H9 (cell line): Measurements from ENCODE around the gene SPA17. TPM values are rescaled to one million over a fixed set of nuclear protein-coding genes. Genes with fewer than 3 reads are reported as not detected.

Experiments used
- DNase-seq: peaks from one replicate; pipeline ENCODE4 v3.0.0-alpha.2; 2017
- H2AFZ ChIP-seq: one replicate; pipeline ENCODE4 v1.6.1; 2013; ENCODE audit warnings: mild to moderate bottlenecking, low read length, control low read depth, moderate library complexity
- H2AK5ac ChIP-seq: 2 replicates; pipeline ENCODE4 v1.6.1; 2013; ENCODE audit warnings: low read length, control low read depth, mixed read lengths; ENCODE audit not compliant: insufficient read length
- H2BK120ac ChIP-seq: one replicate; pipeline ENCODE4 v1.6.1; 2013; ENCODE audit warnings: low read depth, mild to moderate bottlenecking, low read length, control low read depth, inconsistent platforms; ENCODE audit not compliant: poor library complexity, severe bottlenecking
- H2BK12ac ChIP-seq: 2 replicates; pipeline ENCODE4 v1.6.1; 2013; ENCODE audit warnings: low read length, control low read depth, mixed read lengths, low read depth; ENCODE audit not compliant: insufficient read length
- H2BK15ac ChIP-seq: 2 replicates; pipeline ENCODE4 v1.6.1; 2013; ENCODE audit warnings: low read depth, low read length, control low read depth
- H2BK20ac ChIP-seq: one replicate; pipeline ENCODE4 v1.6.1; 2013; ENCODE audit warnings: low read depth, mild to moderate bottlenecking, low read length, control low read depth, inconsistent platforms; ENCODE audit not compliant: poor library complexity, severe bottlenecking
- H2BK5ac ChIP-seq: 2 replicates; pipeline ENCODE4 v1.6.1; 2013; ENCODE audit warnings: low read length, control low read depth, mixed read lengths; ENCODE audit not compliant: insufficient read length
- H3K14ac ChIP-seq: 2 replicates; pipeline ENCODE4 v1.6.1; 2013; ENCODE audit warnings: low read length, control low read depth; ENCODE audit not compliant: insufficient read depth
- H3K18ac ChIP-seq: 2 replicates; pipeline ENCODE4 v1.6.1; 2013; ENCODE audit warnings: low read depth, mild to moderate bottlenecking, mixed read lengths, low read length, control low read depth; ENCODE audit not compliant: insufficient read length
- H3K23ac ChIP-seq: 2 replicates; pipeline ENCODE4 v1.6.1; 2013; ENCODE audit warnings: low read length, control low read depth, mixed read lengths, low read depth; ENCODE audit not compliant: insufficient read length
- H3K23me2 ChIP-seq: 2 replicates; pipeline ENCODE4 v1.6.1; 2013; ENCODE audit warnings: low read depth, mild to moderate bottlenecking, mixed read lengths, low read length, control low read depth; ENCODE audit not compliant: insufficient read length, poor library complexity, severe bottlenecking
- H3K27ac ChIP-seq: 2 replicates; pipeline ENCODE4 v1.5.1; 2013; ENCODE audit warnings: low read length, control low read depth, mixed read lengths, low read depth; ENCODE audit not compliant: insufficient read length
- H3K27me3 ChIP-seq: 2 replicates; pipeline ENCODE4 v1.6.1; 2013; ENCODE audit warnings: low read length, control low read depth, inconsistent platforms; ENCODE audit not compliant: insufficient read depth
- H3K4ac ChIP-seq: 2 replicates; pipeline ENCODE4 v1.6.1; 2013; ENCODE audit warnings: low read depth, mild to moderate bottlenecking, control low read depth, inconsistent platforms, low read length, moderate library complexity
- H3K4me1 ChIP-seq: 2 replicates; pipeline ENCODE4 v1.6.1; 2013; ENCODE audit warnings: low read length, control low read depth, inconsistent platforms; ENCODE audit not compliant: insufficient read depth
- H3K4me2 ChIP-seq: 2 replicates; pipeline ENCODE4 v1.6.1; 2013; ENCODE audit warnings: low read length, control low read depth, mixed read lengths; ENCODE audit not compliant: insufficient read length, insufficient read depth
- H3K56ac ChIP-seq: 2 replicates; pipeline ENCODE4 v1.6.1; 2013; ENCODE audit warnings: low read depth, mild to moderate bottlenecking, mixed read lengths, low read length, control low read depth; ENCODE audit not compliant: insufficient read length
- H3K79me1 ChIP-seq: 2 replicates; pipeline ENCODE4 v1.6.1; 2013; ENCODE audit warnings: low read depth, mild to moderate bottlenecking, moderate library complexity, low read length, control low read depth, inconsistent platforms; ENCODE audit not compliant: insufficient read depth, poor library complexity, severe bottlenecking
- H3K79me2 ChIP-seq: 2 replicates; pipeline ENCODE4 v1.6.1; 2013; ENCODE audit warnings: low read length, control low read depth, inconsistent platforms; ENCODE audit not compliant: insufficient read depth
- H3K9ac ChIP-seq: 2 replicates; pipeline ENCODE4 v1.6.1; 2013; ENCODE audit warnings: low read length, control low read depth, mixed read lengths; ENCODE audit not compliant: insufficient read length; ENCODE audit errors: extremely low read depth
- H3K9me3 ChIP-seq: one replicate; pipeline ENCODE4 v1.6.1; 2013; ENCODE audit warnings: low read depth, low read length, inconsistent platforms; ENCODE audit not compliant: control insufficient read depth
- H3T11ph ChIP-seq: one replicate; pipeline ENCODE4 v1.6.1; 2013; ENCODE audit warnings: mild to moderate bottlenecking, low read length, control low read depth, inconsistent platforms
- H4K20me1 ChIP-seq: one replicate; pipeline ENCODE4 v1.6.1; 2013; ENCODE audit not compliant: control insufficient read depth, insufficient read length, insufficient read depth
- H4K5ac ChIP-seq: 2 replicates; pipeline ENCODE4 v1.6.1; 2013; ENCODE audit warnings: low read depth, mild to moderate bottlenecking, mixed read lengths, low read length, control low read depth; ENCODE audit not compliant: insufficient read length
- H4K8ac ChIP-seq: replicated peaks from 2 replicates; pipeline ENCODE4 v1.6.1; 2013; ENCODE audit warnings: low read length, control low read depth, mixed read lengths, low read depth; ENCODE audit not compliant: insufficient read length
- H4K91ac ChIP-seq: 2 replicates; pipeline ENCODE4 v1.6.1; 2013; ENCODE audit warnings: low read depth, mild to moderate bottlenecking, moderate library complexity, mixed read lengths, low read length, control low read depth; ENCODE audit not compliant: insufficient read length
- H3K27ac Mint-ChIP-seq, 3 experiments: 2 replicates in 2 of 3; 3 replicates in 1 of 3; pipeline ENCODE4 v1.8.0; 2020 to 2021; ENCODE audit warnings: mixed read lengths in 3 of 3, mild to moderate bottlenecking in 1 of 3, moderate library complexity in 1 of 3
- H3K27me3 Mint-ChIP-seq: 2 replicates; pipeline ENCODE4 v1.8.0; 2021; ENCODE audit warnings: low read depth, mild to moderate bottlenecking, moderate library complexity, mixed read lengths
- H3K36me3 Mint-ChIP-seq, 3 experiments: 2 replicates in 2 of 3; 3 replicates in 1 of 3; pipeline ENCODE4 v1.8.0; 2020 to 2021; ENCODE audit warnings: low read depth in 3 of 3, mixed read lengths in 3 of 3; ENCODE audit not compliant: insufficient read depth in 1 of 3
- H3K4me1 Mint-ChIP-seq, 2 experiments: 2 replicates each; pipeline ENCODE4 v1.8.0; 2020; ENCODE audit warnings: mixed read lengths in 2 of 2
- H3K4me3 Mint-ChIP-seq, 2 experiments: 2 replicates in 1 of 2; 3 replicates in 1 of 2; pipeline ENCODE4 v1.8.0; 2020 to 2021; ENCODE audit warnings: mild to moderate bottlenecking in 2 of 2, mixed read lengths in 2 of 2, moderate library complexity in 1 of 2
- H3K9me3 Mint-ChIP-seq, 2 experiments: 2 replicates in 1 of 2; 3 replicates in 1 of 2; pipeline ENCODE4 v1.8.0; 2020; ENCODE audit warnings: mild to moderate bottlenecking in 2 of 2, mixed read lengths in 2 of 2, moderate library complexity in 1 of 2
- WGBS: extraction: QIAGEN DNeasy Blood & Tissue Kit; methylation state at CpG from one replicate; pipeline ENCODE4 v1.1.7; 2013; ENCODE audit warnings: missing lambda C conversion rate, low lambda C conversion rate, mixed read lengths; ENCODE audit not compliant: insufficient read length; ENCODE audit errors: extremely low coverage; 5-methylcytosine and 5-hydroxymethylcytosine counted together
- total RNA-seq: library from RNA; stranded (reverse); gene quantifications from 2 replicates; pipeline ENCODE4 v1.2.1, GENCODE V29; 2021
- TF ChIP-seq, protein P1 (sequence below): fragments of 200-600 bp; sonication (generic); conservative IDR thresholded peaks from 3 replicates; pipeline ENCODE4 v1.8.0; 2021; ENCODE audit warnings: antibody characterized with exemption, mild to moderate bottlenecking

Gene SPA17
- total RNA-seq, 1 experiment from 2014 or later: 6.9 TPM

DNA sequence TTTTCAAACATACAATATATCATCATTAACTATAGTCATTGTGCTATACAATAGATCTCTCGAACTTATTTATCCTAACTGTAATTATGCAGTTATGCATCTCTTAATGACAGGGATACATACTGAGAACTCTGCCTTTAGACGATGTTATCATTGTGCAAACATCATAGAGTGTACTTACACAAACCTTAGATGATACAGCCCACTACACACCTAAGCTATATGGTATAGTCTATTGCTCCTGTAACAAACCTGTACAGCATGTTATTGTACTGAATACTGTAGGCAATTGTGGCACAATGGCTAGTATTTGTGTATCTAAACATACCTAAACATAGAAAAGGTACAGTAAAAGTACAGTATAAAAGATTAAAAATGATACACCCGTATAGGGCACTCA, 38.7 kb downstream of the SPA17 start:
- WGBS: no CpG with 5 or more reads among the region's 3 CpGs

More for the DNA sequence above, 38.7 kb downstream of the SPA17 start:
- no peak overlapping the region for H3K4me2 ChIP-seq
- no peak overlapping the region for H3K4ac ChIP-seq
- TF ChIP-seq, protein P1, sequence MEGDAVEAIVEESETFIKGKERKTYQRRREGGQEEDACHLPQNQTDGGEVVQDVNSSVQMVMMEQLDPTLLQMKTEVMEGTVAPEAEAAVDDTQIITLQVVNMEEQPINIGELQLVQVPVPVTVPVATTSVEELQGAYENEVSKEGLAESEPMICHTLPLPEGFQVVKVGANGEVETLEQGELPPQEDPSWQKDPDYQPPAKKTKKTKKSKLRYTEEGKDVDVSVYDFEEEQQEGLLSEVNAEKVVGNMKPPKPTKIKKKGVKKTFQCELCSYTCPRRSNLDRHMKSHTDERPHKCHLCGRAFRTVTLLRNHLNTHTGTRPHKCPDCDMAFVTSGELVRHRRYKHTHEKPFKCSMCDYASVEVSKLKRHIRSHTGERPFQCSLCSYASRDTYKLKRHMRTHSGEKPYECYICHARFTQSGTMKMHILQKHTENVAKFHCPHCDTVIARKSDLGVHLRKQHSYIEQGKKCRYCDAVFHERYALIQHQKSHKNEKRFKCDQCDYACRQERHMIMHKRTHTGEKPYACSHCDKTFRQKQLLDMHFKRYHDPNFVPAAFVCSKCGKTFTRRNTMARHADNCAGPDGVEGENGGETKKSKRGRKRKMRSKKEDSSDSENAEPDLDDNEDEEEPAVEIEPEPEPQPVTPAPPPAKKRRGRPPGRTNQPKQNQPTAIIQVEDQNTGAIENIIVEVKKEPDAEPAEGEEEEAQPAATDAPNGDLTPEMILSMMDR: no peak
- no peak overlapping the region for H3K56ac ChIP-seq
- Mint-ChIP-seq H3K9me3 (peaks cover 6 to 7% of the 10 kb centered on the region in 2 experiments), H3K4me3 (no peak overlapping the region), H3K27me3 (peaks cover 46% of the 10 kb centered on the region), H3K27ac (no peak overlapping the region), H3K36me3 (peaks cover 0 to 4% (median 3%) of the 10 kb centered on the region in 3 experiments; a peak in 4 of 7 replicates), H3K4me1 (peaks cover under 1% of the 10 kb centered on the region in 2 experiments)
- H3K9me3 ChIP-seq: no peaks in the 10 kb centered on the region
- no peaks in the 10 kb centered on the region for H3K79me2 ChIP-seq
- no peak overlapping the region for H4K5ac ChIP-seq
- H3K23me2 ChIP-seq: no peaks in the 10 kb centered on the region
- H3K18ac ChIP-seq: no peak overlapping the region
- no peak overlapping the region for H2BK12ac ChIP-seq
- peaks cover 9% of the 10 kb centered on the region for H3K27me3 ChIP-seq
- H2BK15ac ChIP-seq: no peak overlapping the region
- 0 out of 2 replicates have a peak, but pooled peaks cover under 1% of the 10 kb centered on the region for H3K4me1 ChIP-seq
- no peak overlapping the region for H3K9ac ChIP-seq
- no peak overlapping the region for H2BK20ac ChIP-seq
- DNase-seq: no peak
- no peak overlapping the region for H3T11ph ChIP-seq
- H2AK5ac ChIP-seq: no peak overlapping the region
- H3K23ac ChIP-seq: no peak overlapping the region
- no peak overlapping the region for H4K91ac ChIP-seq
- H3K79me1 ChIP-seq: no peaks in the 10 kb centered on the region
- no peaks in the 10 kb centered on the region for H4K20me1 ChIP-seq
- no peak overlapping the region for H3K14ac ChIP-seq
- H4K8ac ChIP-seq: no peak overlapping the region
- H2BK5ac ChIP-seq: no peak overlapping the region
- no peak overlapping the region for H3K27ac ChIP-seq
- H2AFZ ChIP-seq: no peak overlapping the region
- H2BK120ac ChIP-seq: no peak overlapping the region
